SK-N-SH (cell line): ENCODE data around the gene TFEB. TPM values are rescaled to one million over a fixed set of nuclear protein-coding genes. Genes with fewer than 3 reads are reported as not detected.

Experiments used
- CTCF ChIA-PET: fragments of 300-600, 350-600 bp; formaldehyde crosslinking; extraction: SDS; loops from one replicate; lab custom pipeline; 2021; lab: Yijun Ruan, JAX
- POLR2A ChIA-PET: fragments of 350-600 bp; sonication (Branson Sonifier 250); formaldehyde crosslinking; extraction: SDS; loops from one replicate; lab custom pipeline; 2020; ENCODE audit warnings: antibody characterized with exemption, inconsistent platforms; lab: Yijun Ruan, JAX
- DNase-seq: peaks from one replicate; pipeline ENCODE4 v3.0.0; 2012
- H2AFZ ChIP-seq: fragments of 200-600 bp; sonication (generic); 2 replicates; pipeline ENCODE4 v1.8.1; 2016; ENCODE audit warnings: antibody characterized with exemption, mild to moderate bottlenecking, low read depth
- H3F3A ChIP-seq: fragments of 200-600 bp; sonication (generic); replicated peaks from 2 replicates; pipeline ENCODE3; 2016; ENCODE audit warnings: antibody characterized with exemption, mild to moderate bottlenecking; ENCODE audit not compliant: insufficient read depth
- H3K27ac ChIP-seq, 2 experiments: fragments of 200-500 bp in 1 of 2; fragments of 200-600 bp in 1 of 2; sonication (Bioruptor generic) in 1 of 2; sonication (generic), shearing (Covaris generic) in 1 of 2; 2 replicates each; pipeline versions ENCODE4 v1.5.1 to v1.6.1; 2014 to 2016; ENCODE audit warnings: low read depth in 2 of 2, inconsistent platforms in 1 of 2, low read length in 1 of 2, mild to moderate bottlenecking in 1 of 2, mixed read lengths in 1 of 2
- H3K27me3 ChIP-seq: fragments of 200-600 bp; sonication (generic), shearing (Covaris generic); 2 replicates; pipeline ENCODE4 v1.6.1; 2016; ENCODE audit warnings: mixed run types; ENCODE audit not compliant: insufficient read depth
- H3K36me3 ChIP-seq, 2 experiments: fragments of 200-500 bp in 1 of 2; fragments of 200-600 bp in 1 of 2; sonication (Bioruptor generic) in 1 of 2; sonication (generic) in 1 of 2; replicated peaks in 1 of 2; 2 replicates each; pipeline versions ENCODE3 to v1.5.1; 2014 to 2016; ENCODE audit warnings: low read length in 1 of 2, mild to moderate bottlenecking in 1 of 2; ENCODE audit not compliant: insufficient read depth in 2 of 2, control insufficient read depth in 1 of 2
- H3K4me1 ChIP-seq, 2 experiments: fragments of 200-500 bp in 1 of 2; fragments of 200-600 bp in 1 of 2; sonication (Bioruptor generic) in 1 of 2; sonication (generic), shearing (Covaris generic) in 1 of 2; 2 replicates each; pipeline versions ENCODE4 v1.5.1 to v1.6.1; 2014 to 2016; ENCODE audit warnings: low read depth in 1 of 2, low read length in 1 of 2, mixed run types in 1 of 2; ENCODE audit not compliant: insufficient read depth in 2 of 2, control insufficient read depth in 1 of 2
- H3K4me2 ChIP-seq: fragments of 200-600 bp; sonication (generic), shearing (Covaris generic); 2 replicates; pipeline ENCODE4 v1.6.1; 2017; ENCODE audit warnings: mixed run types
- H3K4me3 ChIP-seq, 2 experiments: fragments of 200-500 bp in 1 of 2; fragments of 200-600 bp in 1 of 2; sonication (Bioruptor generic) in 1 of 2; sonication (generic), shearing (Covaris generic) in 1 of 2; 2 replicates each; pipeline versions ENCODE4 v1.5.1 to v1.8.1; 2014 to 2016; ENCODE audit warnings: low read depth in 2 of 2, inconsistent platforms in 1 of 2, low read length in 1 of 2, mild to moderate bottlenecking in 1 of 2, mixed read lengths in 1 of 2, moderate library complexity in 1 of 2
- H3K79me2 ChIP-seq: fragments of 200-600 bp; sonication (generic); 2 replicates; pipeline ENCODE4 v1.8.1; 2017; ENCODE audit warnings: mild to moderate bottlenecking; ENCODE audit not compliant: insufficient read depth
- H3K9ac ChIP-seq: fragments of 200-600 bp; sonication (generic); 2 replicates; pipeline ENCODE4 v1.6.1; 2017; ENCODE audit warnings: mixed run types
- H3K9me2 ChIP-seq: fragments of 200-600 bp; sonication (generic); 2 replicates; pipeline ENCODE4 v1.6.1; 2017; ENCODE audit warnings: mixed run types
- H3K9me3 ChIP-seq: fragments of 200-600 bp; sonication (generic); 2 replicates; pipeline ENCODE4 v1.6.1; 2017; ENCODE audit warnings: mixed run types, mild to moderate bottlenecking, moderate library complexity
- H4K20me1 ChIP-seq: fragments of 200-600 bp; sonication (generic); 2 replicates; pipeline ENCODE4 v1.6.1; 2017; ENCODE audit warnings: mild to moderate bottlenecking, mixed run types; ENCODE audit not compliant: insufficient read depth
- ELF1 ChIP-seq: IDR thresholded peaks from 2 replicates; pipeline ENCODE4 v1.4.0; 2012
- EP300 ChIP-seq, 2 experiments: IDR thresholded peaks; 2 replicates each; pipeline versions ENCODE4 v1.4.0 to v1.6.1; 2012; ENCODE audit warnings: borderline replicate concordance in 1 of 2, low read depth in 1 of 2, low read length in 1 of 2
- EZH2phosphoT487 ChIP-seq: fragments of 200-600 bp; sonication (generic); IDR thresholded peaks from 2 replicates; pipeline ENCODE4 v1.6.1; 2017; ENCODE audit warnings: low read depth, mixed run types, mild to moderate bottlenecking, antibody characterized with exemption, moderate library complexity, borderline replicate concordance
- FOSL2 ChIP-seq: IDR thresholded peaks from 2 replicates; pipeline ENCODE4 v1.4.0; 2012; ENCODE audit warnings: low read depth, mild to moderate bottlenecking, moderate library complexity, borderline replicate concordance
- FOXJ3 ChIP-seq: sonication (generic); formaldehyde crosslinking; IDR thresholded peaks from 2 replicates; pipeline ENCODE4 v1.5.1; 2020; ENCODE audit warnings: mild to moderate bottlenecking, missing genetic modification reagents
- FOXM1 ChIP-seq: IDR thresholded peaks from 2 replicates; pipeline ENCODE4 v1.4.0; 2012; ENCODE audit warnings: low read depth, mild to moderate bottlenecking
- IRF3 ChIP-seq: fragments of 150-350 bp; IDR thresholded peaks from 2 replicates; pipeline ENCODE4 v1.6.1; 2016; ENCODE audit warnings: mild to moderate bottlenecking, low read depth, low read length
- NRF1 ChIP-seq: IDR thresholded peaks from 2 replicates; pipeline ENCODE4 v1.6.1; 2012; ENCODE audit warnings: low read depth, mild to moderate bottlenecking, low read length
- POLR2AphosphoS5 ChIP-seq: IDR thresholded peaks from 2 replicates; pipeline ENCODE4 v1.6.1; 2012; ENCODE audit warnings: low read depth, low read length
- REST ChIP-seq: IDR thresholded peaks from 2 replicates; pipeline ENCODE4 v1.6.1; 2012; ENCODE audit warnings: mild to moderate bottlenecking, low read depth, low read length, moderate library complexity
- RXRA ChIP-seq: IDR thresholded peaks from 2 replicates; pipeline ENCODE4 v1.4.0; 2012; ENCODE audit warnings: low read depth, mild to moderate bottlenecking, borderline replicate concordance
- SIN3A ChIP-seq: IDR thresholded peaks from 2 replicates; pipeline ENCODE4 v1.6.1; 2012; ENCODE audit warnings: low read depth, mild to moderate bottlenecking, low read length, moderate library complexity, borderline replicate concordance
- USF1 ChIP-seq: IDR thresholded peaks from 2 replicates; pipeline ENCODE4 v1.4.0; 2012; ENCODE audit warnings: low read depth, borderline replicate concordance
- USF2 ChIP-seq: fragments of 150-350 bp; IDR thresholded peaks from 2 replicates; pipeline ENCODE4 v1.6.1; 2017; ENCODE audit warnings: antibody characterized with exemption, low read length, low read depth, borderline replicate concordance
- YY1 ChIP-seq: IDR thresholded peaks from 2 replicates; pipeline ENCODE4 v1.4.0; 2012; ENCODE audit warnings: low read depth, mild to moderate bottlenecking
- WGBS: methylation state at CpG from one replicate; pipeline ENCODE4 v1.1.6; 2017; ENCODE audit warnings: low lambda C conversion rate; 5-methylcytosine and 5-hydroxymethylcytosine counted together
- polyA plus RNA-seq, 3 experiments: library from polyadenylated mRNA; depleted of rRNA; stranded (reverse); fragments of >200 nt; gene quantifications; 2 replicates each; pipeline ENCODE4 v1.2.3, GENCODE V29; 2012

Gene TFEB
- polyA plus RNA-seq, 1 of the 3 experiments (the other 2 are of a cell fraction) = 6.2 TPM

- peak overlapping the region; percentile 71 to 72 for H3K4me3 ChIP-seq
- H3K9ac ChIP-seq = peak overlapping the region; percentile 58
- no peaks in the 10 kb centered on the region for H4K20me1 ChIP-seq
- H3K79me2 ChIP-seq = peaks cover 33% of the 10 kb centered on the region
- H3K4me2 ChIP-seq = peak overlapping the region; percentile 93; the same call in 1 of the 2 replicates
- no peaks in the 10 kb centered on the region for H3K9me2 ChIP-seq
- ChIA-PET POLR2A (interaction anchor here (0.7 to 3.6 kb wide), 7 partner anchors 19 to 718 kb away, joined by 3 to 23 read pairs (median 6); partner anchors contain the start of gene TOMM6), CTCF (interaction anchor here (0.6 to 6.4 kb wide), 24 partner anchors 8 to 367 kb away, joined by 3 to 53 read pairs (median 4); partner anchors contain the start of genes PRICKLE4 and TOMM6)
- under 1% methylated on average over 21 of the region's 76 CpGs for WGBS
- peaks cover 10% of the 10 kb centered on the region for H3F3A ChIP-seq
- TF ChIP-seq IRF3 (no peak), POLR2AphosphoS5 (peak; percentile 22; the same call in 1 of the 2 replicates), SIN3A (0 out of 2 replicates have a peak, but pooled peaks have one; percentile 22)
- peaks cover 32 to 40% of the 10 kb centered on the region in 2 experiments for H3K4me1 ChIP-seq
- no peaks in the 10 kb centered on the region for H3K36me3 ChIP-seq
- H2AFZ ChIP-seq = no peak overlapping the region; the same call in 1 of the 2 replicates
- no peaks in the 10 kb centered on the region for H3K9me3 ChIP-seq
- no peaks in the 10 kb centered on the region for H3K27me3 ChIP-seq
- H3K27ac ChIP-seq = peak overlapping the region; percentile 81 to 96; a peak in 3 of 4 replicates
- peak; percentile 87 for DNase-seq
Observed at GRCh38 chr6:41734666-41735426, 562 bp downstream of the TFEB start.

- Histone ChIP-seq H2AFZ (peak overlapping the region; percentile 80), H3K27ac (peak overlapping the region; percentile 81 to 96), H3K9me2 (no peaks in the 10 kb centered on the region), H3K4me3 (peak overlapping the region; percentile 71 to 72), H3K79me2 (peaks cover 42% of the 10 kb centered on the region), H3K27me3 (no peaks in the 10 kb centered on the region), H3K36me3 (no peaks in the 10 kb centered on the region), H3K9me3 (no peaks in the 10 kb centered on the region), H4K20me1 (no peaks in the 10 kb centered on the region), H3K4me1 (peaks cover 37 to 45% of the 10 kb centered on the region in 2 experiments), H3K9ac (peak overlapping the region; percentile 58), H3F3A (peaks cover 10% of the 10 kb centered on the region), H3K4me2 (peak overlapping the region; percentile 93)
- 2% methylated on average over 27 of the region's 73 CpGs for WGBS
- peak; percentile 93 for DNase-seq
- ChIA-PET CTCF (interaction anchor here (0.7 to 6.4 kb wide), 23 partner anchors 9 to 366 kb away, joined by 3 to 53 read pairs (median 4); partner anchors contain the start of genes FRS3, PRICKLE4 and TOMM6), POLR2A (interaction anchor here (0.6 to 3.6 kb wide), 13 partner anchors 12 to 719 kb away, joined by 3 to 23 read pairs (median 3); partner anchors contain the start of gene TOMM6)
- TF ChIP-seq FOSL2 = no peak
- TF ChIP-seq USF1 = no peak; the same call in 1 of the 2 replicates
- TF ChIP-seq FOXM1 = no peak
- no peak for TF ChIP-seq ELF1
- no peak for TF ChIP-seq YY1
- peak; percentile 59 for TF ChIP-seq NRF1
- TF ChIP-seq RXRA = 0 out of 2 replicates have a peak, but pooled peaks have one; percentile 3
- TF ChIP-seq EP300 (IDR thresholded peaks at IDR 0.05; ENCODE audit: borderline replicate concordance in 1 of 2, low read depth in 1 of 2, low read length in 1 of 2) = peak in 1 of 2 experiments; percentile 5; a peak in 1 of 4 replicates
- peak; percentile 6; the same call in 1 of the 2 replicates for TF ChIP-seq REST
- TF ChIP-seq EZH2phosphoT487 = no peak
- no peak for TF ChIP-seq FOXJ3 (CRISPR knock-in tag)
- TF ChIP-seq USF2 = no peak
Observed at GRCh38 chr6:41733707-41734665, 1.4 kb downstream of the TFEB start.
